Amygdala (tissue), 56 donors: ENCODE results near the gene CDYL2.
"Not testable (repeated sequence)": the region's sequence is repeated elsewhere in the genome, so short reads cannot be mapped to it uniquely, and the experiment has no call there.

ENCODE experiments used
- DNase-seq, 56 donors: peaks; one replicate each; lab custom pipeline; 2025; lab: John Stamatoyannopoulos, UW

Gene CDYL2

GRCh38 chr16:80752541-80752940 lies 51.9 kb downstream of the CDYL2 start:
- DNase-seq = no peak

DNA sequence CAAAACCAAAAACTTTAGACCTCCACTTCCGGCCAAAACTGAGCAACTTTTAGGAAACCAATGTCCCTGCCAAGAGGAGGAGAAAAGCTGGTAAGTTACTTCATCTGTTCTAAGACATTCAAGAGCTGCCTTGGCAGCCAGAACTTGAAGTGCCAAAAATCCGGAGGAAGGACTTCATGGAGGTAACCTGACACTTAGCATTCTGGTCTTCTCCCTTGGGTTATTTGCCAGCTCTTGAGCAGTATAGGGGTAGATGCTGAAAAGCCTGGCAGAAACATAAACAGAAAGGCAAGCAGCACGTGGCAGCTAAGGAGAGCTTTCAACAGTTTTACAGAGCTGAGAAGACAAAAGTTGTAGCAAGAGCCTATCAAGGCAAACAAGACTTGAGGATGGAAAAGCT lies 53.2 kb downstream of the CDYL2 start:
- DNase-seq = peak in 1 of 56 donors; percentile 3

DNA sequence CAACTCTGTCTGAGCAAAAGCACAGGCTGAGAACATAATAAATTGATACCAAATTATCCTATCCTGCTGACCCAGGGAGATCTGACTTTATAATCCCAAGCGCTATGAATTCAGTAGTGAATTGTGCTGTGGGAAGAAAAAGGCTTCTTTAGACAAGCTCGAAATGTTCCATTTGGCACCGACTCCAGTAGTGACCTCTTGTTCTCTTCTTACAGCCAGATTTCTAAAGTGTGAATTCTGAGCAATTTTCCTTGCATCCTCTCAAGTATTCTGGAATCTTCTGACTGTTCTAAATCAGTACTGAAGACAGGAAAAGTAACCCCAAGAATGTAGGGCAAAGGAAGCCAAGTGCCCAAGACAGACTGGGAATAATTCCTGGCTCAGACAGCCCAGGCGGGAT lies 58.2 kb downstream of the CDYL2 start:
- peak in 1 of 56 donors; percentile 18 for DNase-seq

- no peak for DNase-seq
Observed at GRCh38 chr16:80744856-80745255, 59.5 kb downstream of the CDYL2 start.

GRCh38 chr16:80743772-80744171 lies 60.6 kb downstream of the CDYL2 start:
- no peak for DNase-seq

DNA sequence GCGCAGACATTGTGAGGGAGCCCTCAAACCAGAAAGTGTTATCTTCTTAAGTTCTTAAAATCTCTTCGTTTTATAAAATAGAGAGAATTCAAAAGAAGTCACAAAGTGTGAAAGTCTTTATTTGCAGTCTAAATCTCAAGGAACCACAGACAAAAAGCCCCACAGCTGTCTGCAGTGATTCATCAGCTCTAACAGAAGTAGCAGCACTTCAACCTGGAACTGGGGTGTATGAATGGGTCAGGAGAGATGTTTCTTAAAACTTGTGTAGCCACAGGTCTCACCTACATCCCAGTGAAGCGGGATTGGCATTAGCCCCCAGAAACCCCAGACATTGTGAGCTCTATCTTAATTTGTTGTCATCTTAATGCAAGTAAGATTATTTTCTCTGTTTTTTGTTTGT lies 61.1 kb downstream of the CDYL2 start:
- no peak for DNase-seq

DNA sequence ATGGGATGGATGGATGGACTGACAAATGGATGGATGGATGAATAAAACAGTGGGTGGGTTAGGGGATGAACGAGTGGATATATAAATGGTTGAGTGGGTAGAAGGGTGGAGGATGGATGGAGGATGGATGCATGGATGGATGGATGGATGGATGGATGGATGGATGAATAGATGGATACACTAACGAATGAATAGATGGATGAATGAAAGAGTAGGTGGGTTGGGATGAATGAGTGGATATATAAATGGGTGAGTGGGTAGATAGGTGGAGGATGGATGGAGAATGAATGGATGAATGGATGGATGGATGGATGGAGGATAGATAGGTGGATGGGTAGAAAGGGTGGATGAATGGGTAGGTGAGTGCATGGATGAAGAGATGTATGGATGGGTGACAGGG lies 62.1 kb downstream of the CDYL2 start:
- DNase-seq = no peak

- no peak for DNase-seq
Observed at GRCh38 chr16:80741724-80742123, 62.7 kb downstream of the CDYL2 start.

- DNase-seq = peak in 11 of 56 donors; percentile 5 to 41 (median 26)
Observed at GRCh38 chr16:80739523-80739922, 64.9 kb downstream of the CDYL2 start.

DNA sequence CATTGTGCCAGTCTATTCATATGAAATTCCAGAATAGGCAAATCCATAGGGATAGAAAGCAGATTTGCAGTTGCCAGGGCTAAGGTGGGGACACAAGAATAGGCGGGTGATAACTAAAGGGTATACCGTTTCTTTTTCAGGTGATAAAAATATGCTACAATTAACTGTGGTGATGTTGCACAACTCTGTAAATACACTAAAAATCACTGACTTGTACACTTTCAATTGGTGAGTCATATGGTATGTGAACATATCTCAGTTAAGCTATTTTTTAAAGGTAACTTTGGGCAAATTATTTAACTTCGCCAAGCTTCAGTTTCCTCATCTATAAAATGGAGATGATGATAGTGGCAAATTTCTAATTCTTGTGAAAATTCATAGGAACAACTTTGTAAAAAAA lies 65.9 kb downstream of the CDYL2 start:
- no peak for DNase-seq

DNA sequence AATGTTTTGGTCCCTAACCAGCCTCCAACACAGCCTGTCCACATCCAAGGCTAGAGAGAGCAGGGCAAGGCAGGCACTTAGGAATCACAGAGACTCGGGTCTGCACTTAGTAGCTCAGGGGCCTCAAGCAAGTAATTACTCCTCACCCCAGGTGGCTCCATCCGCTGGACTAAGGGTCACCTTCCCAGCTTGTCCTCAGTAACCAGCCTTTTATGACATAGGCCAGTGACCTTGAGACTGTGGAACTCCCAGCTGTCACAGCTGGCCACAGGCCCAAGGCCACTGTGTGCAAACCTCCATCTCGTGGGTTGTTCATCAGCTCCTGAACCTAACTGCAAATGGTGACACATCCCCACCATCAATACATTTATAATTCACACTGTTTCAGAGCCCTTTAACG lies 68.6 kb downstream of the CDYL2 start:
- DNase-seq = no peak

DNA sequence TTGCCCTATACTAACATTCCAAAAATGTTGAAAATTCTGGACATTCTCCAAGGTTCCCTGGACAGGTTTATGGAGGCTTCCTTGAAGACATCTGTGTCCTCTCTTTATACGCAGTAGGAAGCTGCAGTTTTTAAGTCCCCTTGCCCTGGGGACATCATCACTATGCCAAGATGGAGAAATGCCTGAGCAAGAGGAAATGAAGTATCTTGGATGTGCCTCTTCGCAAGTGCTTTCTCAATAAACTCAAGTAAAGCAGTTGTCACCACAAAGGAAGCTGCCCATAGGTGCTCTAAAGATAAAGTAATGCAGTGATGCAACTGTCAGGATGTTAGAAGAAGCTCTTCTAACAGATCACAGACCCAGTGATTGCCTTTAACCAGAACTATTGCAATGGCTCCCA lies 71.0 kb downstream of the CDYL2 start:
- no peak for DNase-seq

DNA sequence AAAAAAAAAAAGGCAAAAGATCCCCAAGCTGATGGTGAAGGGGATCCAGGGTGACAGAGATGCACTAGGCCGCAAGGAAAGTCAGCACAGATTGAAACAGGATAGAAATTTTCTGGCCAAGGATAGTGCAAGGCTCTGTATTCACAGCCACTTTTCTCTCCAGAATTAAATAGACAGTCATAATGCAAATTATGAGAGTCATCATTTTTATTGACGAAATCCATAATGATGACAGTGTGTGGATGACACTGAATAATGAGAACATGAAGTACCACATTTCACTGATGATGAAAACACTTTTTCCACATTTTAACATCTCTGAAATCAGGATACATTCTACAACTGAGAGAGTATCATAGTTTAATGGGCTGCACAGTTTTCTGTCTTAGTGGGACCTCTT lies 72.5 kb downstream of the CDYL2 start:
- no peak for DNase-seq

GRCh38 chr16:80727066-80727763 lies 77.2 kb downstream of the CDYL2 start:
- DNase-seq = not testable (repeated sequence)

- peak in 2 of 56 donors; percentile 7 to 11 for DNase-seq
Observed at GRCh38 chr16:80725566-80726162, 78.7 kb downstream of the CDYL2 start.

DNA sequence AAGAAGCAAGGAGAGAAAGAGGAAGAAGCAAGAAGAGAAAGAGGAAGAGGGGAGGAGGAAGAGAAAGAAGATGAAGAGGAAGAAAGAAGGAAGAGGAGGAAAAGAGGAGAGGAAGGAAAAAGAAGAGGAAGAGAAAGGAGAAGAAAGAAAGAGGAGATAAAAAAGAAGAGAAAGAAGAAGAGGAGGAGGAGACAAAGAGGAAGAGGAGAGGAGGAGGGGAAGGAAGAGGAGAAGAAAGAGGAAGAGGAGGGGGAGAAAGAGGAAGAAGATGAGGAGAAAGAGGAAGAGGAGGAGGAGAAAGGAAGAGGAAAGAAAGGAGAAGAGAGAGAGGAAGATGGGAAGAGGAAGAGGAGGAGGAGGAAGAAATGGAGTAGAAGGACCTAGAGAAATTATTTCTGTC lies 80.4 kb downstream of the CDYL2 start:
- no peak for DNase-seq

GRCh38 chr16:80723091-80723490 lies 81.3 kb downstream of the CDYL2 start:
- DNase-seq = no peak

GRCh38 chr16:80720804-80721371 lies 83.5 kb downstream of the CDYL2 start:
- no peak for DNase-seq

GRCh38 chr16:80719573-80719972 lies 84.8 kb downstream of the CDYL2 start:
- no peak for DNase-seq

DNA sequence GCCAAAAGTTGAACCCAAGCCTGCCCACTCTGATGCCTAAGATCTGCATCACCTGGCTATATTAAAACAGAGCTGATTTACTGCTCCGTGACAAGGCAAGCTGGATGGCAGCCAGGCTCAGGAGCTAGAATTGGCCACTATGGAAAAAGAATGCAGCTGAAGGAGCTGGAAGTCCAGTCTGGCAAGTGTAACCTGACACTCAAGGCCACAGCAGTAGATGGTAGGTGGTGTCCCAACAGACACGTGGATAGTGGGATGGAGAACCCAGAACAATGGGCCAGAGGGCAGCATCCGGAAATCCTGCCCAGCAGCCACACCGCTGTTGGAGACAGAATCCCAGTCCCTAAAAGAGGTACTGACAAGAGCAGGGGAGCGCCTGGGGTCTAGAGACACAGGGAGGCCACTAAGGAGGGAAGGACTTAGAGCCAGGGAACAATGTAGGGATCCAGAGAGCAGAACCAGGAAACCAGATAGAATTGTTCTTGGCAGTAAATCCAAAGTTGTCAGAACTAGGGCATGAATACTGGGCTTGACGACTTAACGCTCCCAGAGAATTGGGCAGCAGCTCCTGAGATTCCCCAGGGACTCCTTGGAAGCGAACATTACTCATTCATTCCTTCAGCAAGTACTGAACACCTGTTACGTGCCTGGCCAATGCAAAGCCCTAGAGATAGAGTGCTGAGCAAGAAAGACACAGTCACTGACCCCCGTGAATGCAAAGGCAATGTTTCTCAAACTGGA lies 85.7 kb downstream of the CDYL2 start:
- DNase-seq = no peak

GRCh38 chr16:80717611-80718010 lies 86.8 kb downstream of the CDYL2 start:
- no peak for DNase-seq
